WERI-Rb-1 (cell line): Measurements from ENCODE around the gene CPLX1.
"Not testable (repeated sequence)": the region's sequence is repeated elsewhere in the genome, so short reads cannot be mapped to it uniquely, and the experiment has no call there.

Experiments used
- DNase-seq: peaks from one replicate; pipeline ENCODE4 v3.0.0-alpha.2; 2020
- H3K27ac ChIP-seq: fragments of 250-450 bp; sonication (Bioruptor Pico); 2 replicates; pipeline ENCODE4 v1.5.1; 2020; ENCODE audit warnings: mild to moderate bottlenecking, moderate library complexity
- H3K27me3 ChIP-seq: fragments of 250-450 bp; sonication (Bioruptor Pico); 2 replicates; pipeline ENCODE4 v1.5.1; 2021; ENCODE audit warnings: mild to moderate bottlenecking, low read depth, moderate library complexity; ENCODE audit not compliant: insufficient read depth, severe bottlenecking
- H3K36me3 ChIP-seq: fragments of 250-450 bp; sonication (Bioruptor Pico); 2 replicates; pipeline ENCODE4 v1.5.1; 2020; ENCODE audit warnings: mild to moderate bottlenecking, moderate library complexity
- H3K4me3 ChIP-seq: 2 replicates; pipeline ENCODE4 v1.5.1; 2011; ENCODE audit warnings: low read depth, mild to moderate bottlenecking, control low read depth, low read length
- H3K9me3 ChIP-seq: fragments of 250-450 bp; sonication (Bioruptor Pico); 2 replicates; pipeline ENCODE4 v1.5.1; 2021; ENCODE audit warnings: mild to moderate bottlenecking, moderate library complexity; ENCODE audit not compliant: severe bottlenecking
- TF ChIP-seq, protein P1 (sequence below): IDR thresholded peaks from 2 replicates; pipeline ENCODE4 v1.5.1; 2011; ENCODE audit warnings: low read depth, mild to moderate bottlenecking, control low read depth, inconsistent platforms, low read length

CPLX1 gene

DNA sequence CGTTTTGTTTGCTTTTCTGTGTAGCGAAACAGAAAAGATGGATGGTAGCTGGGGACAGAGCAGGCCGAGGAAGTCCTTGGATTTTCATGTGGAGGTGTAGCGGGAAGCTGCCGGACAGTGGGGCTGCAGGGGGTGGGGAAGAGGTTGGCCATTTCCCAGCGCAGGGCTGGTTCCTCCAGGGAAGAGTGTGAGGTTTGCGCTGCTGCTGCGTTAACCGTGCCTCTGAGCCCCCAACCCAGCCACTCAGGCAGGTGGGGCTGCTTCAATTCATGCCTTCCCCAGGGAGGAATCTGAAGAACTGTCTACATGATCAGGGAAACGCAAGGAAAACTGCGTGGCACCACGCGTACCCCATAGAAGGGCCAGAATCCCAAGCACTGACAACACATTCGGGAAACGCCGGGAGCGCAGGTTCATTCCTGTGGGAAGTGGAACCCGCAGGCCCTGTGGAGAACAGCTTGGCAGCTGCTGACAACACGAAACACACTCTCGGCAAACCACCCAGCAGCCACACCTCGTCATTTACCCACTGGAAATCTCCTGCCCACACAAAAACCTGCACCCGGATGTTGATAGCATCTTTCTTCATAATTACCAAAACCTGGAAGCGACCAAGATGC is 62.6 kb downstream of the CPLX1 start:
- DNase-seq: no peak
- TF ChIP-seq, protein P1, sequence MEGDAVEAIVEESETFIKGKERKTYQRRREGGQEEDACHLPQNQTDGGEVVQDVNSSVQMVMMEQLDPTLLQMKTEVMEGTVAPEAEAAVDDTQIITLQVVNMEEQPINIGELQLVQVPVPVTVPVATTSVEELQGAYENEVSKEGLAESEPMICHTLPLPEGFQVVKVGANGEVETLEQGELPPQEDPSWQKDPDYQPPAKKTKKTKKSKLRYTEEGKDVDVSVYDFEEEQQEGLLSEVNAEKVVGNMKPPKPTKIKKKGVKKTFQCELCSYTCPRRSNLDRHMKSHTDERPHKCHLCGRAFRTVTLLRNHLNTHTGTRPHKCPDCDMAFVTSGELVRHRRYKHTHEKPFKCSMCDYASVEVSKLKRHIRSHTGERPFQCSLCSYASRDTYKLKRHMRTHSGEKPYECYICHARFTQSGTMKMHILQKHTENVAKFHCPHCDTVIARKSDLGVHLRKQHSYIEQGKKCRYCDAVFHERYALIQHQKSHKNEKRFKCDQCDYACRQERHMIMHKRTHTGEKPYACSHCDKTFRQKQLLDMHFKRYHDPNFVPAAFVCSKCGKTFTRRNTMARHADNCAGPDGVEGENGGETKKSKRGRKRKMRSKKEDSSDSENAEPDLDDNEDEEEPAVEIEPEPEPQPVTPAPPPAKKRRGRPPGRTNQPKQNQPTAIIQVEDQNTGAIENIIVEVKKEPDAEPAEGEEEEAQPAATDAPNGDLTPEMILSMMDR: no peak
- Histone ChIP-seq H3K27me3 (no peaks in the 10 kb centered on the region), H3K9me3 (peaks cover 8% of the 10 kb centered on the region), H3K27ac (peak overlapping the region; percentile 18; the same call in 1 of the 2 replicates), H3K4me3 (no peak overlapping the region), H3K36me3 (peaks cover 77% of the 10 kb centered on the region)

GRCh38 chr4:762211-763190 is 63.4 kb downstream of the CPLX1 start:
- H3K9me3 ChIP-seq: peaks cover 8% of the 10 kb centered on the region
- peaks cover 75% of the 10 kb centered on the region for H3K36me3 ChIP-seq
- H3K27ac ChIP-seq: no peak overlapping the region
- peak; percentile 56 for DNase-seq
- no peak overlapping the region for H3K4me3 ChIP-seq
- H3K27me3 ChIP-seq: no peaks in the 10 kb centered on the region
- TF ChIP-seq, protein P1: peak; percentile 56

- peaks cover 80% of the 10 kb centered on the region for H3K36me3 ChIP-seq
- H3K27ac ChIP-seq: no peak overlapping the region
- DNase-seq: no peak
- peaks cover 8% of the 10 kb centered on the region for H3K9me3 ChIP-seq
- H3K27me3 ChIP-seq: no peaks in the 10 kb centered on the region
- TF ChIP-seq, protein P1: no peak
- no peak overlapping the region for H3K4me3 ChIP-seq
Observed at GRCh38 chr4:761739-762138, 64.2 kb downstream of the CPLX1 start.

DNA sequence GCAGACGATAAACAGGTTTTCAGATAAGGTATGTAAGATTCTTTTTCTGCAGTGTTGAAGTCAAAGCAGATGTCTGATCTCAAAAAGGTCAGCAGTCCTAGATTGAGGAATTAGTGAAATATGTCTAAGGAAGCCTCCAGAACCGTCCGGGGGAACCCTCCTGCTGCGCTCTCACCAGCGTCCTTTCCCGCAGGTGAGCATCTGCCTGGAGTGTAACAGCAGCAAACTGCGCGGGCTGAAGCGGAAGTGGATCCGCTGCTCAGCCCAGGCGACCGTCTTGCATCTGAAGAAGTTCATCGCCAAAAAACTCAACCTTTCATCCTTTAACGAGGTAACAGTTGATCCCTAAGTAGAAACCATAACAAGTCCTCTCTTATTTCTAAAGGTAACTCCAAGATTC is 64.8 kb downstream of the CPLX1 start:
- DNase-seq: no peak
- no peak overlapping the region for H3K4me3 ChIP-seq
- TF ChIP-seq, protein P1: no peak
- H3K36me3 ChIP-seq: peaks cover 76% of the 10 kb centered on the region
- H3K27me3 ChIP-seq: no peaks in the 10 kb centered on the region
- no peak overlapping the region for H3K27ac ChIP-seq
- peaks cover 8% of the 10 kb centered on the region for H3K9me3 ChIP-seq

DNA sequence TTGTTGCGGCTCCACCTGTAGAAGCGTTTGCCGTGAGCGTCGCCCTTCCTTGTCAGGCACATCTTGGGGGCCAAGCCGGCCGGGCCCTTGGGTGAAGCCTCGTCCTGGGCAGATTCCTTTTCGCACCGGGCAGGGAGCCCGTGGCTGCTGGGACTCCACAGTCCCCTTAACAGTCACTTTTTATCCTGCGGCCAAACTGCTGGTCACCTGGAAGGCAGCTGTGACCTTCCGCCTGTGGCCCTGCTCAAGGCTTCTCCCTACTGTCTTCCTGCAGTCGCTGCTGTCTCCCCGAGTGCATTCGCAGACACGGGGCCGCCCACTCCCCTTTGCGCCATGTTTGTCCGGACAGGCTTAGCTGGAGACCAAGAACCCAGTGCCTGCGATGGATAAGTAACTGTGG is 65.3 kb downstream of the CPLX1 start:
- Histone ChIP-seq H3K36me3 (peaks cover 71% of the 10 kb centered on the region), H3K27ac (no peak overlapping the region), H3K27me3 (no peaks in the 10 kb centered on the region), H3K4me3 (no peak overlapping the region), H3K9me3 (peaks cover 8% of the 10 kb centered on the region)
- TF ChIP-seq, protein P1: no peak
- DNase-seq: no peak

DNA sequence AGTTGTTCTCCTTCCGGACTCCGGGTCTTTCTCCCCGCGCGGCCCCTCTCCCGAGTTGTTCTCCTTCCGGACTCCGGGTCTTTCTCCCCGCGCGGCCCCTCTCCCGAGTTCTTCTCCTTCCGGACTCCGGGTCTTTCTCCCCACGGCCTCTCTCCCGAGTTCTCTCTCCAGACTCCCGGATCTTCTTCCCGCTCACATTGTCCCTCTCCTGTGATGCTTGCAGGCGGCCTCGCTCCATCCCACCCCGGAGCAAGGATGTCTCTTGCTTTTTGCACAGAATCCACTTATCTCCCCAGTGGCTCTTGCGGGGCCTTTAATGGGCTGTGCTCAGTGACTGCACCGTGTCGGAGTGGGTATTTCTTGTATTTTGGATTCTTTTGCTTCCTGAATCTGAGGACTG is 66.1 kb downstream of the CPLX1 start:
- not testable (repeated sequence) for H3K4me3 ChIP-seq, H3K27me3 ChIP-seq, DNase-seq, H3K9me3 ChIP-seq, H3K27ac ChIP-seq
- peaks cover 71% of the 10 kb centered on the region for H3K36me3 ChIP-seq
